OCI-LY7 (cell line): Measurements from ENCODE around the gene GALK1. TPM values are rescaled to one million over a fixed set of nuclear protein-coding genes. Genes with fewer than 3 reads are reported as not detected.

Experiments
- BruUV-seq: library from RNA; stranded (reverse); fragments of 400-500 nt; replicated peaks from 2 replicates; lab custom pipeline; 2021; lab: Mats Ljungman, UMichigan
- CTCF ChIA-PET: fragments of 300-600 bp; sonication (Branson Sonifier 250); formaldehyde crosslinking; loops from one replicate; lab custom pipeline; 2022; ENCODE audit warnings: antibody characterized with exemption; ENCODE audit not compliant: unreplicated experiment; lab: Charles Lee
- POLR2A ChIA-PET: fragments of 300-600 bp; sonication (Branson Sonifier 250); formaldehyde crosslinking; loops from one replicate; lab custom pipeline; 2022; ENCODE audit warnings: antibody characterized with exemption; lab: Charles Lee
- DNase-seq: peaks from one replicate; pipeline ENCODE4 v3.0.0-alpha.2; 2015; ENCODE audit warnings: low spot score
- H2AFZ ChIP-seq: fragments of 200-600 bp; sonication (generic), shearing (Covaris generic); 2 replicates; pipeline ENCODE4 v1.6.1; 2014; ENCODE audit warnings: mild to moderate bottlenecking, antibody characterized with exemption, low read length, moderate library complexity
- H3K27ac ChIP-seq: fragments of 200-600 bp; sonication (generic); 2 replicates; pipeline ENCODE4 v1.5.1; 2014; ENCODE audit warnings: mixed run types, low read depth, mild to moderate bottlenecking, moderate library complexity, low read length, inconsistent platforms; ENCODE audit not compliant: poor library complexity, severe bottlenecking
- H3K36me3 ChIP-seq: fragments of 200-600 bp; sonication (generic); 2 replicates; pipeline ENCODE4 v1.6.1; 2014; ENCODE audit warnings: mild to moderate bottlenecking, antibody characterized with exemption, low read length, moderate library complexity, mixed read lengths; ENCODE audit not compliant: insufficient read depth
- H3K4me1 ChIP-seq: fragments of 200-600 bp; sonication (generic); 2 replicates; pipeline ENCODE4 v1.5.1; 2014; ENCODE audit warnings: mild to moderate bottlenecking, low read length; ENCODE audit not compliant: insufficient read depth, poor library complexity, severe bottlenecking
- H3K4me2 ChIP-seq: fragments of 200-600 bp; sonication (generic); 2 replicates; pipeline ENCODE4 v1.6.1; 2014; ENCODE audit warnings: mild to moderate bottlenecking, low read length
- H3K4me3 ChIP-seq: fragments of 200-600 bp; sonication (generic); 2 replicates; pipeline ENCODE4 v1.5.1; 2014; ENCODE audit warnings: mild to moderate bottlenecking, low read depth, low read length; ENCODE audit not compliant: poor library complexity, severe bottlenecking
- H3K79me2 ChIP-seq: fragments of 200-600 bp; sonication (generic); 2 replicates; pipeline ENCODE4 v1.6.1; 2016; ENCODE audit warnings: low read depth, mild to moderate bottlenecking, low read length, moderate library complexity, mixed read lengths; ENCODE audit not compliant: insufficient read depth
- H3K9me2 ChIP-seq: fragments of 200-600 bp; sonication (generic); 2 replicates; pipeline ENCODE4 v1.6.1; 2016; ENCODE audit warnings: mild to moderate bottlenecking, low read length, mixed read lengths; ENCODE audit not compliant: insufficient read depth
- H3K9me3 ChIP-seq: fragments of 200-600 bp; sonication (generic); 2 replicates; pipeline ENCODE4 v1.6.1; 2014; ENCODE audit warnings: mild to moderate bottlenecking, mixed run types, low read length, mixed read lengths
- H4K20me1 ChIP-seq: fragments of 200-600 bp; sonication (generic); 2 replicates; pipeline ENCODE4 v1.6.1; 2014; ENCODE audit warnings: mild to moderate bottlenecking, antibody characterized with exemption, low read length, moderate library complexity, mixed read lengths; ENCODE audit not compliant: insufficient read depth
- CTCF ChIP-seq: fragments of 200-600 bp; sonication (generic); conservative IDR thresholded peaks from 2 replicates; pipeline ENCODE4 v1.5.1; 2014; ENCODE audit warnings: mild to moderate bottlenecking, antibody characterized with exemption, low read length, moderate library complexity, mixed read lengths
- EZH2phosphoT487 ChIP-seq: fragments of 200-600 bp; sonication (generic); IDR thresholded peaks from 2 replicates; pipeline ENCODE4 v1.6.1; 2018; ENCODE audit warnings: low read depth, borderline replicate concordance, mild to moderate bottlenecking, mixed run types, antibody characterized with exemption, low read length, moderate library complexity, mixed read lengths
- intact Hi-C: fragments of 100-400 bp; cut with micrococcal nuclease; formaldehyde crosslinking; loops from one replicate; pipeline ENCODE4 v1.10.0; 2022; ENCODE audit not compliant: unreplicated experiment
- total RNA-seq, 2 experiments: library from RNA; depleted of rRNA in 1 of 2; stranded (reverse); fragments of >200 nt in 1 of 2; shearing (Covaris generic) in 1 of 2; gene quantifications; 2 replicates each; pipeline ENCODE4 v1.2.3, GENCODE V29; 2014 to 2022

The GALK1 gene
- total RNA-seq, 2 experiments from 2014 or later = 74.8 to 99.4 TPM

GRCh38 chr17:75803883-75804282 lies 38.9 kb upstream of the GALK1 start:
- Histone ChIP-seq H4K20me1 (no peaks in the 10 kb centered on the region), H3K36me3 (peaks cover 39% of the 10 kb centered on the region), H3K4me3 (no peak overlapping the region), H3K79me2 (peaks cover 7% of the 10 kb centered on the region; the same call in 1 of the 2 replicates), H3K9me2 (no peaks in the 10 kb centered on the region), H2AFZ (no peak overlapping the region), H3K9me3 (no peaks in the 10 kb centered on the region), H3K4me2 (no peak overlapping the region), H3K4me1 (no peaks in the 10 kb centered on the region), H3K27ac (no peak overlapping the region)
- no peak for DNase-seq
- TF ChIP-seq CTCF = no peak
- TF ChIP-seq EZH2phosphoT487 = no peak
- ChIA-PET CTCF (no interaction called here), POLR2A (interaction anchor here (1.3 kb wide), 2 partner anchors 12 to 24 kb away, joined by 3 to 6 read pairs; no protein-coding TSS in a partner anchor)
- BruUV-seq = TSS peak; percentile 47
- intact Hi-C loops = no loop called here

- no peak for DNase-seq
- Histone ChIP-seq H3K4me1 (no peaks in the 10 kb centered on the region), H3K79me2 (peaks cover 30% of the 10 kb centered on the region), H3K4me3 (no peak overlapping the region), H3K9me3 (no peaks in the 10 kb centered on the region), H3K36me3 (peaks cover 76% of the 10 kb centered on the region), H3K4me2 (no peak overlapping the region), H4K20me1 (no peaks in the 10 kb centered on the region), H3K9me2 (no peaks in the 10 kb centered on the region), H2AFZ (no peak overlapping the region), H3K27ac (no peak overlapping the region)
- ChIA-PET POLR2A (no interaction called here), CTCF (no interaction called here)
- no TSS peak for BruUV-seq
- intact Hi-C loops = no loop called here
- peak; percentile 35; the same call in 1 of the 2 replicates for TF ChIP-seq CTCF
- no peak for TF ChIP-seq EZH2phosphoT487
These were observed 34.4 kb upstream of the GALK1 start for GRCh38 chr17:75799402-75799801.

- TF ChIP-seq CTCF = no peak
- TF ChIP-seq EZH2phosphoT487 = no peak
- Histone ChIP-seq H3K9me3 (no peaks in the 10 kb centered on the region), H3K36me3 (peaks cover 89% of the 10 kb centered on the region), H3K79me2 (peaks cover 54% of the 10 kb centered on the region), H3K4me3 (no peak overlapping the region), H3K4me2 (no peak overlapping the region), H2AFZ (no peak overlapping the region), H4K20me1 (0 out of 2 replicates have a peak, but pooled peaks cover 4% of the 10 kb centered on the region), H3K4me1 (no peaks in the 10 kb centered on the region), H3K9me2 (no peaks in the 10 kb centered on the region), H3K27ac (no peak overlapping the region)
- ChIA-PET POLR2A (interaction anchor here (0.8 to 3.9 kb wide), 3 partner anchors 10 to 53 kb away, joined by 3 to 33 read pairs (median 4); partner anchors contain the start of gene UNK), CTCF (no interaction called here)
- BruUV-seq = TSS peak; percentile 2
- intact Hi-C loops = no loop called here
- no peak for DNase-seq
These were observed 31.0 kb upstream of the GALK1 start for GRCh38 chr17:75795820-75796607.
